A549 (cell line): Measurements from ENCODE around the gene RFT1. TPM values are rescaled to one million over a fixed set of nuclear protein-coding genes. Genes with fewer than 3 reads are reported as not detected.

Source experiments
- ATAC-seq, 2 experiments: fragments of 200-7000 bp in 1 of 2; fragments of >200 bp in 1 of 2; cut with Nextera tagmentation in 1 of 2; cut with Tn5 transposase in 1 of 2; 3 replicates each; pipeline versions ENCODE4 v1.8.0 to v1.9.1; 2018 to 2020; ENCODE audit warnings: mild to moderate bottlenecking in 1 of 2, moderate library complexity in 1 of 2
- CTCF ChIA-PET: fragments of 300-600 bp; sonication (Branson Sonifier 250); formaldehyde crosslinking; extraction: SDS; loops from one replicate; lab custom pipeline; 2021; ENCODE audit warnings: antibody characterized with exemption, inconsistent platforms; lab: Yijun Ruan, JAX
- POLR2A ChIA-PET: fragments of 350-600 bp; formaldehyde crosslinking; extraction: SDS; loops from one replicate; lab custom pipeline; 2021; ENCODE audit warnings: antibody characterized with exemption, inconsistent platforms; lab: Yijun Ruan, JAX
- DNase-seq, 2 experiments: peaks; one replicate each; pipeline versions ENCODE4 v3.0.0 to v3.0.0-alpha.2; 2011 to 2016; ENCODE audit warnings: low read depth in 1 of 2, low spot score in 1 of 2
- FAIRE-seq: peaks from 2 replicates; lab custom pipeline; 2011; peaks lifted over from hg19 to GRCh38; lab: Jason Lieb, UNC
- H3K27ac ChIP-seq, 2 experiments: fragments of >200 bp; sonication (Bioruptor Twin); formaldehyde crosslinking; 3 replicates each; pipeline ENCODE4 v1.5.1; 2016 to 2017
- H3K4me1 ChIP-seq: fragments of >200 bp; sonication (Bioruptor Twin); formaldehyde crosslinking; 3 replicates; pipeline ENCODE4 v1.6.1; 2016
- H3K4me2 ChIP-seq: fragments of >200 bp; sonication (Bioruptor Twin); formaldehyde crosslinking; 3 replicates; pipeline ENCODE4 v1.6.1; 2016
- H3K4me3 ChIP-seq: fragments of >200 bp; sonication (Bioruptor Twin); formaldehyde crosslinking; 3 replicates; pipeline ENCODE4 v1.5.1; 2016
- H3K9me3 ChIP-seq: fragments of >200 bp; sonication (Bioruptor Twin); formaldehyde crosslinking; 3 replicates; pipeline ENCODE4 v1.6.1; 2016
- ATOH8 ChIP-seq: fragments of 250-450 bp; sonication (Bioruptor Pico); IDR thresholded peaks from 2 replicates; pipeline ENCODE4 v1.5.0; 2020; ENCODE audit warnings: low read depth, mild to moderate bottlenecking, moderate library complexity
- CBX2 ChIP-seq: fragments of 200-600 bp; sonication (generic); IDR thresholded peaks from 2 replicates; pipeline ENCODE4 v1.6.1; 2016; ENCODE audit warnings: low read depth, mild to moderate bottlenecking, borderline replicate concordance
- ELK1 ChIP-seq: fragments of 150-350 bp; IDR thresholded peaks from 2 replicates; pipeline ENCODE4 v1.6.1; 2014; ENCODE audit warnings: low read depth, mild to moderate bottlenecking, low read length
- EP300 ChIP-seq, 2 experiments: fragments of >200 bp; sonication (Bioruptor Twin); formaldehyde crosslinking; IDR thresholded peaks; 2 replicates in 1 of 2; 3 replicates in 1 of 2; pipeline ENCODE4 v1.6.1; 2016 to 2017
- HDAC2 ChIP-seq: fragments of 200-600 bp; sonication (generic); IDR thresholded peaks from 2 replicates; pipeline ENCODE4 v1.6.1; 2016
- HMGXB4 ChIP-seq: fragments of 250-450 bp; sonication (Bioruptor Pico); IDR thresholded peaks from 2 replicates; pipeline ENCODE4 v1.5.0; 2021; ENCODE audit warnings: mild to moderate bottlenecking, moderate library complexity, borderline replicate concordance
- HOXB13 ChIP-seq: fragments of 250-450 bp; sonication (Bioruptor Pico); IDR thresholded peaks from 2 replicates; pipeline ENCODE4 v1.5.0; 2020; ENCODE audit warnings: low read depth, mild to moderate bottlenecking, moderate library complexity
- JUN ChIP-seq, 2 experiments: fragments of >200 bp; sonication (Bioruptor Twin); formaldehyde crosslinking; IDR thresholded peaks; 2 replicates in 1 of 2; 3 replicates in 1 of 2; pipeline ENCODE4 v1.6.1; 2016 to 2017
- NFE2L2 ChIP-seq: fragments of 150-350 bp; conservative IDR thresholded peaks from 2 replicates; pipeline ENCODE4 v1.6.1; 2014; ENCODE audit warnings: low read length
- POLR2A ChIP-seq: IDR thresholded peaks from 2 replicates; pipeline ENCODE4 v1.6.1; 2012; ENCODE audit warnings: mild to moderate bottlenecking, low read length
- REST ChIP-seq: fragments of 200-600 bp; sonication (generic); IDR thresholded peaks from 2 replicates; pipeline ENCODE4 v1.6.1; 2016; ENCODE audit warnings: antibody characterized with exemption, mild to moderate bottlenecking, moderate library complexity
- RFX5 ChIP-seq: fragments of 450-650 bp; IDR thresholded peaks from 2 replicates; pipeline ENCODE4 v1.7.1; 2014; ENCODE audit warnings: antibody characterized with exemption, mild to moderate bottlenecking, moderate library complexity
- RNF2 ChIP-seq: fragments of 200-600 bp; sonication (generic); IDR thresholded peaks from 2 replicates; pipeline ENCODE4 v1.6.1; 2016; ENCODE audit warnings: low read depth, mild to moderate bottlenecking, antibody characterized with exemption, moderate library complexity, borderline replicate concordance
- SMC3 ChIP-seq: fragments of >200 bp; sonication (Bioruptor Twin); formaldehyde crosslinking; IDR thresholded peaks from 3 replicates; pipeline ENCODE4 v1.6.1; 2018; ENCODE audit warnings: inconsistent platforms
- SREBF2 ChIP-seq: fragments of 450-650 bp; IDR thresholded peaks from 2 replicates; pipeline ENCODE4 v1.6.1; 2014; ENCODE audit warnings: mild to moderate bottlenecking, moderate library complexity
- ZC3H11A ChIP-seq: fragments of 450-650 bp; IDR thresholded peaks from 2 replicates; pipeline ENCODE4 v1.6.1; 2014; ENCODE audit warnings: antibody characterized with exemption, mild to moderate bottlenecking
- ZSCAN20 ChIP-seq: fragments of 250-450 bp; sonication (Bioruptor Pico); IDR thresholded peaks from 2 replicates; pipeline ENCODE4 v1.8.0; 2022; ENCODE audit warnings: mild to moderate bottlenecking, moderate library complexity
- WGBS: methylation state at CpG from one replicate; pipeline ENCODE4 v1.1.6; 2017; ENCODE audit errors: missing lambda C conversion rate; 5-methylcytosine and 5-hydroxymethylcytosine counted together
- polyA plus RNA-seq, 4 experiments: library from polyadenylated mRNA; depleted of rRNA in 3 of 4; stranded (reverse); fragments of >200 nt; fragmentation: RNase III in 1 of 4; extraction: RNeasy Plus Mini Kit Qiagen cat#74134 plus additional on column Dnase treatment in 1 of 4; gene quantifications; 2 replicates in 3 of 4; 3 replicates in 1 of 4; pipeline ENCODE4 v1.2.3, GENCODE V29; 2011 to 2017
- TF ChIP-seq, protein P1 (sequence below): IDR thresholded peaks from 2 replicates; pipeline ENCODE4 v1.6.1; 2012
- TF ChIP-seq, protein P2 (sequence below): IDR thresholded peaks from 2 replicates; pipeline ENCODE4 v1.6.1; 2012
- TF ChIP-seq, protein P3 (sequence below): IDR thresholded peaks from 2 replicates; pipeline ENCODE4 v1.6.1; 2012; ENCODE audit warnings: low read depth, borderline replicate concordance
- TF ChIP-seq, protein P4 (sequence below): fragments of >200 bp; sonication (Bioruptor Twin); formaldehyde crosslinking; IDR thresholded peaks from 3 replicates; pipeline ENCODE4 v1.6.1; 2016

Gene RFT1
- polyA plus RNA-seq, 2 of the 4 experiments (the other 2 are of a cell fraction) = 15.6 to 33.6 TPM

- Histone ChIP-seq H3K9me3 (no peaks in the 10 kb centered on the region), H3K27ac (no peak overlapping the region), H3K4me1 (no peaks in the 10 kb centered on the region), H3K4me2 (no peak overlapping the region), H3K4me3 (no peak overlapping the region)
- 97% methylated on average over 11 of the region's 12 CpGs for WGBS
- TF ChIP-seq HDAC2 (no peak), ATOH8 (CRISPR knock-in tag) (no peak), REST (no peak), JUN (IDR thresholded peaks at IDR 0.05) (no peak), ZC3H11A (no peak), POLR2A (no peak)
- TF ChIP-seq, protein P1, sequence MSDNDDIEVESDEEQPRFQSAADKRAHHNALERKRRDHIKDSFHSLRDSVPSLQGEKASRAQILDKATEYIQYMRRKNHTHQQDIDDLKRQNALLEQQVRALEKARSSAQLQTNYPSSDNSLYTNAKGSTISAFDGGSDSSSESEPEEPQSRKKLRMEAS = no peak
- TF ChIP-seq, protein P2, sequence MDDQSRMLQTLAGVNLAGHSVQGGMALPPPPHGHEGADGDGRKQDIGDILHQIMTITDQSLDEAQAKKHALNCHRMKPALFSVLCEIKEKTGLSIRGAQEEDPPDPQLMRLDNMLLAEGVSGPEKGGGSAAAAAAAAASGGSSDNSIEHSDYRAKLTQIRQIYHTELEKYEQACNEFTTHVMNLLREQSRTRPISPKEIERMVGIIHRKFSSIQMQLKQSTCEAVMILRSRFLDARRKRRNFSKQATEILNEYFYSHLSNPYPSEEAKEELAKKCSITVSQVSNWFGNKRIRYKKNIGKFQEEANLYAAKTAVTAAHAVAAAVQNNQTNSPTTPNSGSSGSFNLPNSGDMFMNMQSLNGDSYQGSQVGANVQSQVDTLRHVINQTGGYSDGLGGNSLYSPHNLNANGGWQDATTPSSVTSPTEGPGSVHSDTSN = no peak
- no peak for ATAC-seq
- ChIA-PET POLR2A (no interaction called here), CTCF (no interaction called here)
- no peak for FAIRE-seq
- DNase-seq = no peak
Observed at GRCh38 chr3:53100818-53101466, 29.3 kb downstream of the RFT1 start.

GRCh38 chr3:53097887-53098286, 32.3 kb downstream of the RFT1 start:
- Histone ChIP-seq H3K4me2 (no peak overlapping the region), H3K9me3 (no peaks in the 10 kb centered on the region), H3K4me1 (no peaks in the 10 kb centered on the region), H3K27ac (no peak overlapping the region), H3K4me3 (no peak overlapping the region)
- FAIRE-seq (no peak), DNase-seq (no peak), ATAC-seq (no peak)
- ChIA-PET CTCF (no interaction called here), POLR2A (no interaction called here)
- WGBS = 98% methylated on average over 5 of the region's 5 CpGs
- TF ChIP-seq, protein P3, sequence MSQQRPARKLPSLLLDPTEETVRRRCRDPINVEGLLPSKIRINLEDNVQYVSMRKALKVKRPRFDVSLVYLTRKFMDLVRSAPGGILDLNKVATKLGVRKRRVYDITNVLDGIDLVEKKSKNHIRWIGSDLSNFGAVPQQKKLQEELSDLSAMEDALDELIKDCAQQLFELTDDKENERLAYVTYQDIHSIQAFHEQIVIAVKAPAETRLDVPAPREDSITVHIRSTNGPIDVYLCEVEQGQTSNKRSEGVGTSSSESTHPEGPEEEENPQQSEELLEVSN = no peak
- TF ChIP-seq HOXB13 (CRISPR knock-in tag) (no peak), RNF2 (no peak), SMC3 (no peak), RFX5 (no peak), ZSCAN20 (CRISPR knock-in tag) (no peak), EP300 (IDR thresholded peaks at IDR 0.05) (no peak), REST (no peak), SREBF2 (no peak), HMGXB4 (CRISPR knock-in tag) (no peak), ELK1 (no peak), CBX2 (no peak), NFE2L2 (no peak)
- TF ChIP-seq, protein P4, sequence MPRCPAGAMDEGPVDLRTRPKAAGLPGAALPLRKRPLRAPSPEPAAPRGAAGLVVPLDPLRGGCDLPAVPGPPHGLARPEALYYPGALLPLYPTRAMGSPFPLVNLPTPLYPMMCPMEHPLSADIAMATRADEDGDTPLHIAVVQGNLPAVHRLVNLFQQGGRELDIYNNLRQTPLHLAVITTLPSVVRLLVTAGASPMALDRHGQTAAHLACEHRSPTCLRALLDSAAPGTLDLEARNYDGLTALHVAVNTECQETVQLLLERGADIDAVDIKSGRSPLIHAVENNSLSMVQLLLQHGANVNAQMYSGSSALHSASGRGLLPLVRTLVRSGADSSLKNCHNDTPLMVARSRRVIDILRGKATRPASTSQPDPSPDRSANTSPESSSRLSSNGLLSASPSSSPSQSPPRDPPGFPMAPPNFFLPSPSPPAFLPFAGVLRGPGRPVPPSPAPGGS = no peak
